ENCODE measurements around the gene L3MBTL4. TPM values are rescaled to one million over a fixed set of nuclear protein-coding genes. Genes with fewer than 3 reads are reported as not detected.
A peak's percentile ranks its signal among the peaks of the same experiment; 100 is the strongest.

The L3MBTL4 gene
- total RNA-seq, 1 experiment from 2014 or later: 1.4 TPM

GRCh38 chr18:6059551-6059950, 355.2 kb downstream of the L3MBTL4 start:
- Mint-ChIP-seq H3K27ac (no peak overlapping the region), H3K9me3 (peaks cover 23% of the 10 kb centered on the region), H3K36me3 (no peaks in the 10 kb centered on the region), H3K4me1 (peaks cover 25% of the 10 kb centered on the region), H3K27me3 (ENCODE audit: low read depth) (no peaks in the 10 kb centered on the region), H3K4me3 (no peak overlapping the region)
- POLR2A ChIA-PET: no interaction called here
- CTCF ChIA-PET: interaction anchor here (0.6 to 1.8 kb wide), 3 partner anchors 9 to 524 kb away, joined by 3 to 4 read pairs (median 3); no protein-coding TSS in a partner anchor
- DNase-seq (ENCODE audit: low spot score) (no peak), ATAC-seq (no peak; the same call in 1 of the 2 replicates)
- TF ChIP-seq ZNF671 (CRISPR knock-in tag; IDR thresholded peaks at IDR 0.05): no peak
- no peak for TF ChIP-seq AFF4 (CRISPR knock-in tag; IDR thresholded peaks at IDR 0.05; ENCODE audit: borderline replicate concordance)
- TF ChIP-seq GABPB1 (CRISPR knock-in tag; IDR thresholded peaks at IDR 0.05): no peak
- TF ChIP-seq ZBTB21 (CRISPR knock-in tag; IDR thresholded peaks at IDR 0.05; ENCODE audit: borderline replicate concordance): no peak
- TF ChIP-seq FOXK1 (CRISPR knock-in tag; IDR thresholded peaks at IDR 0.05): no peak
- TF ChIP-seq TEAD1 (CRISPR knock-in tag; IDR thresholded peaks at IDR 0.05): no peak
- no peak for TF ChIP-seq ZNF232 (CRISPR knock-in tag; IDR thresholded peaks at IDR 0.05)
- no peak for TF ChIP-seq NFE2L1 (CRISPR knock-in tag; IDR thresholded peaks at IDR 0.05)
- no peak for TF ChIP-seq MYBL2 (CRISPR knock-in tag; IDR thresholded peaks at IDR 0.05)

GRCh38 chr18:6058941-6059340, 355.8 kb downstream of the L3MBTL4 start:
- H3K27me3 Mint-ChIP-seq (ENCODE audit: low read depth): no peaks in the 10 kb centered on the region
- peaks cover 25% of the 10 kb centered on the region for H3K4me1 Mint-ChIP-seq
- no peak overlapping the region for H3K4me3 Mint-ChIP-seq
- H3K9me3 Mint-ChIP-seq: peaks cover 17% of the 10 kb centered on the region
- ChIA-PET CTCF (interaction anchor here (1.1 to 1.8 kb wide), 2 partner anchors 8 to 14 kb away, joined by 3 to 4 read pairs; no protein-coding TSS in a partner anchor), POLR2A (no interaction called here)
- peak; percentile 82 for ATAC-seq
- TF ChIP-seq ATF2 (CRISPR knock-in tag; IDR thresholded peaks at IDR 0.05; ENCODE audit: borderline replicate concordance, low read depth): no peak
- no peak for TF ChIP-seq NR2C2 (CRISPR knock-in tag; IDR thresholded peaks at IDR 0.05)
- no peak for TF ChIP-seq SOX15 (CRISPR knock-in tag; IDR thresholded peaks at IDR 0.05)
- TF ChIP-seq ZNF317 (CRISPR knock-in tag; IDR thresholded peaks at IDR 0.05; ENCODE audit: borderline replicate concordance, low read depth): no peak
- TF ChIP-seq ZBTB21 (CRISPR knock-in tag; IDR thresholded peaks at IDR 0.05; ENCODE audit: borderline replicate concordance): no peak
- TF ChIP-seq ATF6 (CRISPR knock-in tag; IDR thresholded peaks at IDR 0.05): no peak
- no peak for TF ChIP-seq SMAD4 (CRISPR knock-in tag; IDR thresholded peaks at IDR 0.05)
- no peak for TF ChIP-seq TEAD1 (CRISPR knock-in tag; IDR thresholded peaks at IDR 0.05)
- TF ChIP-seq EMX1 (CRISPR knock-in tag; IDR thresholded peaks at IDR 0.05): no peak
- no peak for TF ChIP-seq ERG (CRISPR knock-in tag; IDR thresholded peaks at IDR 0.05)
- TF ChIP-seq FOXJ3 (CRISPR knock-in tag; IDR thresholded peaks at IDR 0.05; ENCODE audit: borderline replicate concordance): no peak
- no peak for TF ChIP-seq ARID4B (CRISPR knock-in tag; IDR thresholded peaks at IDR 0.05; ENCODE audit: borderline replicate concordance)
- TF ChIP-seq FOXK1 (CRISPR knock-in tag; IDR thresholded peaks at IDR 0.05): no peak
- DNase-seq (ENCODE audit: low spot score): no peak
- no peak overlapping the region for H3K27ac Mint-ChIP-seq
- no peaks in the 10 kb centered on the region for H3K36me3 Mint-ChIP-seq

All from WTC11 (cell line).